ENCODE results near the gene RNPEPL1.
"Not testable (repeated sequence)": the region's sequence is repeated elsewhere in the genome, so short reads cannot be mapped to it uniquely, and the experiment has no call there.

The RNPEPL1 gene

GRCh38 chr2:240538031-240538780 lies 30.1 kb upstream of the RNPEPL1 start:
- in situ Hi-C loops (cut with HindIII; ENCODE audit: low sequenced_read_pairs): no loop called here

DNA sequence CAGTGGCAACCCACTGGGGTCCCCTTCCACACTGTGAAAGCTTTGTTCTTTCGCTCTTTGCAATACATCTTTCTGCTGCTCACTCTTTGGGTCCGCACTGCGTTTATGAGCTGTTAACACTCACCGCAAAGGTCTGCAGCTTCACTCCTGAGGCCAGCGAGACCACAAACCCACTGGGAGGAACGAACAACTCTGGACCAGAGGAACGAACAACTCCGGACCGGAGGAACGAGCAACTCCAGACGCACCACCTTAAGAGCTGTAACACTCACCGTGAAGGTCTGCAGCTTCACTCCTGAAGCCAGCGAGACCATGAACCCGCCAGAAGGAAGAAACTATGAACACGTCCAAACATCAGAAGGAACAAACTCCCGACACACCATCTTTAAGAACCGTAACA lies 29.2 kb upstream of the RNPEPL1 start:
- in situ Hi-C loops (cut with HindIII; ENCODE audit: low sequenced_read_pairs): not testable (repeated sequence)

DNA sequence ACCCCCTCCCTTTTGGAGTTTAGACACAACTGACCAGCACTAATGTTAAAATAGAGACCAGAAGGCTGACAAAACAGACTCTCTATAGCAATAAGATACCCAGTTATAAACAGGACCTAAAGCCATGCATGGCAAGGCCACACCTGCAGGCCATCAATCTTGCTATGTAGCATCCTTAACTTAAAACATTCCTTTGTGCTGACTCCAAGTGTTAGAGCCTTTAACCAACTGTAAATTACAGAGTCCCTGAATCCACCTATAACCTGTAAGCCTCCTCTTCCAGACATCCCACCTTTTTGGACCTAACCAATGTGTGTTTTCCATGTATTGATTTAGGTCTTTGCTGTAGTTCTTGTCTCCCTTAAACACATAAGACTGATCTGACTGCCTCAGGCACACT lies 28.4 kb upstream of the RNPEPL1 start:
- in situ Hi-C loops (cut with HindIII; ENCODE audit: low sequenced_read_pairs): no loop called here

DNA sequence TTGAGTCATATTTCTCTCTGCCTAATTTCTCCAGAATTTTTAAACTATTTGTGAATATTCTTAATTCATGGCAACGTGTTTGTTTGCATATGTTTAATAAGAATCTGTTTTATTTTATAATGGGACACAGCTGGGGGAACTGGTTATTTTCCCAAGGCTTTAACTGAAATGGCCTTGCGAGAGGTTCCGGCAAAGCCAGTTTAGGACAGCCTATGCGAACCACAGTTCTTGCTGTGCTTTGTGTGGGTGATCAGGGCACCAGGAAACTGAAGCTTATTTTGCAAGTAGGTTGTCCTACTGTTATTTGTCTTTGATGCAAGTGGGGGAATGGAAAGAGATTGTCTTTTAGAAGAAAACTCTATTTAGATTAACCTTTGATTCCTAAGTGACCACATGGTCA lies 17.0 kb upstream of the RNPEPL1 start:
- in situ Hi-C loops (cut with HindIII; ENCODE audit: low sequenced_read_pairs): no loop called here

DNA sequence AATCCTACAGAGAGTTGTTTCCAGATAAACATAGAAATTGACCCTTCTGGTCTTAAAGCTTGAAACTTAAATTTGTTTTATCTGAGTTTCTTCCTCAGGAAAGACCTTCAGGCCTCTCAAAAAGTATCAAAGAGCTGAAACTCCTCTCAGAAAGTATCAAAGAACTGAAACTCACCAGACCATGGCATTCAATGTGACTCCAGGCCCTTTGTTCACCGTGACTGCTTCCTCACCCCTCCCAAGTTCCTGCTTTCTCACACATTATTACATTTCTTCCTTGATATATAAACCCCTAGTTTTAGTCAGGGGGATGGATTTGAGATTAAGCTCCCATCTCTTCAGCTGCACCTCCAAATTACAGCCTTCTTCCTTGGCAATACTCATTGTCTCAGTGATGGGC lies 16.5 kb upstream of the RNPEPL1 start:
- in situ Hi-C loops (cut with HindIII; ENCODE audit: low sequenced_read_pairs): no loop called here

DNA sequence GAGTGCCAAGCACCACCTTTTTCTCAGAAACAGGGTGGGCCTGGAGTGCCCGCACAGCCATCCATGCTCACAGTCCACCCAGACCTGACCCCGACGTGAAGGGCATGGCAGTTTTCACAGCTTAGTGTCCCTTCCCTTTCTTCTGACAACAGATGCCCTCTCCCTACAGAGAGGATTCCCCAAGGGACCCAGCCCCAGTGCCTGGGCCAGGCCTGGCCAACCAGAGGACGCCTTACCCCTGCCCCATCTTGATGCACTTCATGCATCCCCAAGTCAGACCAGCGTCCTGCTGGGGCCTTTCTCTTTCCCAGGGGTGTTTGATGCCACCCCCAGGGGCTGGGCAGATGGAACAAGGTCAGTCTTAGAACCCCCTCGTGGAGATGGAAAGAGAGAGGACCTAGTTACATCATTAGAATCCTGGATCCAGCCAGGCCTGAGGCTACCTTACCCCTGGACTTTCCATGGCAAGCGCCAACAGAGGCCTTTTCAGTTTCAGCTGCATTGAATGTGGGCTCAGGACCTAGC lies 14.3 kb upstream of the RNPEPL1 start:
- in situ Hi-C loops (cut with HindIII; ENCODE audit: low sequenced_read_pairs): no loop called here

DNA sequence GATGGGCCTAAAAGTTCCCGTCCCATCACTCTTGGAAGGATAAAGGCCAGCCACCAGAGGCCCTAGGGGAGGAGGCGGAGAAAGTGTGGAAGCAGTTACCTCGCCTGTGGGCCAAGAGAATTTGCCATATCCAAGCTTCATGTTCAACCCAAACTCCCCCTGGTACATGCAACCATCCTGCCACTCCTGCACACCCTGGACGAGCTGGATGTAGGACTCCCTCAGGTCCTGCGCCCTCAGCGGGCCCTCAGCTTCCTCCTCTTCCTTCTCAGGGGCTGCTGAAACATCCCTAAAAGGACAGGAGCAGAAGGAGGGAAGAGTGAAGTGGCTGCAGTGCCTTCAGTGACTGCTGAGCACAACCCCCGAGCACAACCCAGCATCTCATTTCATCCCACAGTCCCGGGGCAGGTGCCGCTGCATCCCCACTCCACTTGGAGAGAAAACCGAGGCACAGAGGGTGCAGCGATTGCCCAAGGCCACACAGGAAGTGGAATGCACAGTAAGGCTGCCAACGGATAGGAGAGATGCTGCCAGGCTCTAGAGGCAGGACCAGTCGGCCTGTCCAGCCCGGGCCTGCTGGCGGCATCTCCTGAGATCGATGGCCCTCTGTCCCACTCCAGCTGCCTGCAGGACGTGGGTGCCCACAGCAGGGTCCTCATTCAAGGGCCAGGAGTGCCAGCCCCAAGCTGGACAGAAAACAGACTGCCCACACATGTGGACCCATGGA lies 13.4 kb upstream of the RNPEPL1 start:
- in situ Hi-C loops (cut with HindIII; ENCODE audit: low sequenced_read_pairs): no loop called here

DNA sequence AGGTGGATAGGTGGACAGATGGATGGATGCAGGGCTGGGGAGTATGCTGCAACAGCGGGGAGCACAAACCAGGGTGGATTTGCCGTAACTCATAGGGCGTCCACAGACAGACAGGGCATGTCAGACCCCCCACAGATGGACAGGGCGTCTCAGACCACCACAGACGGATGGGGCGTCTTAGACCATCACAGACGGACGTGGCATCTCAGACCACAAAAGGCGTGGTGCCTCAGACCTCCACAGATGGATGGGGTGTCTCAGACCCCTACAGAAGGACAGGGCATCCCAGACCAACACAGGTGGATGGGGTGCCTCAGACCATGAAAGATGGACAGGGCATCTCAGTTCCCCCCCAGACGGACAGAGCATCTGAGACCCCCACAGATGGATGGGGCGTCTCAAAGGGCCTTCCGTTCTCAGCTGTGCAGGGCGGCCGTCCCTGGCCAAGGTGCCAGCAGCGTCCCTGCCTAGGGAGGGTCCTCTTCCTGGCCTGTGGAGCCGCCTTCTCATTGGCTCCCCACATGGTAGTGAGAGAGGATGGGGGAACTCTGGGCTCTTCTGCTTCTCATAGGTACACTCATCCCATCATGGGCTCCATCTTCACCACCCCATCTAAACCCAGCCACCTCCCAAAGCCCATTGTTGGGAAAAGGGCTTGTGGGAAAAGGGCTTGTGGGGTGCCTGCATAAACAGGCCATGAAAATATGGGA lies 12.6 kb upstream of the RNPEPL1 start:
- in situ Hi-C loops (cut with HindIII; ENCODE audit: low sequenced_read_pairs): no loop called here

DNA sequence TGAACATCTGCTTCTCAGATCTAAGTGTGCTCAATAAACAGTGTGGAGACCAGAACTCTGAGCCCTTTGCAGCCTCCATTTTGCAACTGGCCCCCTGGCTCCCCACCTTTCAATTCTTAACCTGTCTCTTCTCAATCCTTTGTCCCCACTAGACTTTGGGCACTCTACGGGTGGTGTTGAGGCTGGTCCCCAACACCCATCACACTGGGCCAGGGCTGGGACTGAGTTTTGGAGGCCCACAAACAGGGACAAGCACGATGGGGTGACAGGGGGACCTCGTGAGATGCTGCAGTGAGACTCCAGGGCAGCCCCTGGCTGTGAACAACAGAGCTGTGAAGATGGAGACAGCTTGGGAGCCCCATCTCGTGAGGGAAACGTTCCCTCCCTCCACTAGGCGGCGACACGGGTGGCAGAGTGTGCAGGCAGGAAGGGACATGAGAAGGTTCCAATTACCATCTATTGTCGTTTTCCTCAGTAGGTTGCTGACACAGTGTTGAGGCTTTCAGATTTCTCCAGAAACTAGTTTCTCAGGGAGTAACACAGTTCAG lies 11.7 kb upstream of the RNPEPL1 start:
- in situ Hi-C loops (cut with HindIII; ENCODE audit: low sequenced_read_pairs): no loop called here

GRCh38 chr2:240557101-240557751 lies 11.1 kb upstream of the RNPEPL1 start:
- in situ Hi-C loops (cut with HindIII; ENCODE audit: low sequenced_read_pairs): no loop called here

GRCh38 chr2:240557808-240558207 lies 10.5 kb upstream of the RNPEPL1 start, which contains the start of gene ANKMY1:
Gene ANKMY1 (minus strand): TSS chr2:240557988. CDS start chr2:240557335, 653 bp downstream.
- in situ Hi-C loops (cut with HindIII; ENCODE audit: low sequenced_read_pairs): no loop called here

GRCh38 chr2:240558236-240558761 lies 10.0 kb upstream of the RNPEPL1 start:
- in situ Hi-C loops (cut with HindIII; ENCODE audit: low sequenced_read_pairs): no loop called here

DNA sequence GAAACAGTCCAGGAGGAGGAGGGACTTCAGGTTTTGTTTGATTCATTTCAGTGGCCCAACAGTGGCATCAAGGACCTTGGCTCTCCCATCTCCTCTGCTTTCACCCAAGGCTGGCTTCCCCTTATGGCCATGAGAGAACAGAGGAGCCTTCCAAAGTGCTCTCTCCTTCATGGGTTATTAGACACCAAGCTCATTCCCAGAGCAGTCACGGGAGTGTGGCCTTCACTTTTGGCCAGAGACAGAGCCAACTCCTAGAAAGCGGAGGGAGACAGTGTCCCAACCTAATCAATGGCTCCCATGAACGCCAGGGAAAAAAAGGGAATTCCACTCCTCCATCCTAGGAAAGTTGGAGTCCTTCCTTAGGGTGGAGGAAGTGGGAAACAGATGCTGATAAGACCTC lies 9.0 kb upstream of the RNPEPL1 start:
- in situ Hi-C loops (cut with HindIII; ENCODE audit: low sequenced_read_pairs): no loop called here

GRCh38 chr2:240560084-240560479 lies 8.2 kb upstream of the RNPEPL1 start, which contains the start of gene DUSP28:
Gene DUSP28 (plus strand): TSS chr2:240560357. CDS start chr2:240560685, 328 bp downstream.
- in situ Hi-C loops (cut with HindIII; ENCODE audit: low sequenced_read_pairs): no loop called here

- in situ Hi-C loops (cut with HindIII; ENCODE audit: low sequenced_read_pairs): no loop called here
Observed at GRCh38 chr2:240560480-240561324, 7.6 kb upstream of the RNPEPL1 start.

DNA sequence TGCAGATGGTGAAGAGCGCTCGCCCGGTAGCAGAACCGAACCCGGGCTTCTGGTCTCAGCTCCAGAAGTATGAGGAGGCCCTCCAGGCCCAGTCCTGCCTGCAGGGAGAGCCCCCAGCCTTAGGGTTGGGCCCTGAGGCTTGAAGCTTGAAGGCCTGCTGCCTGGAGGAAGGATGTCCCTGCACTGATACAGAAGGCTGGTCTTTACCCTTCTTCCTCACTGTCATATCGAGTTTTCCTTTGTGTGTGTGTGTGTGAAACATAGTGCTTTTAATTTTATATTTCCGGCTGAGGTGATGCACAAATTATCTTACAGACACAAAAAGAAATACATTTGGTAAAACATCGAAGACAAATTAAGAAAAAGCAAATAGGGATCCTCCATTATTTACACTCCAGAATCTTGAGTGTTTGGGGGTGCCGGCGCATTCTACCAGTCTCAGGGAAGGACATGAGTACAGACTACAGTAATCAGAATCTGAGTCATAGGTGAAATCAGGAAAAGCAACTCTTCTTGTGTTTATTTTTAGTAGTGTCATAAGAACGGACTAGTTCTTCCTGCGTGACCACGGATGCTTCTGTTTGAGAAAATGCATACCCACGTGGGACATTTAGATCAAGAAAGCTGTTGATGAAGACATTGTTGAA lies 6.8 kb upstream of the RNPEPL1 start:
- in situ Hi-C loops (cut with HindIII; ENCODE audit: low sequenced_read_pairs): no loop called here

DNA sequence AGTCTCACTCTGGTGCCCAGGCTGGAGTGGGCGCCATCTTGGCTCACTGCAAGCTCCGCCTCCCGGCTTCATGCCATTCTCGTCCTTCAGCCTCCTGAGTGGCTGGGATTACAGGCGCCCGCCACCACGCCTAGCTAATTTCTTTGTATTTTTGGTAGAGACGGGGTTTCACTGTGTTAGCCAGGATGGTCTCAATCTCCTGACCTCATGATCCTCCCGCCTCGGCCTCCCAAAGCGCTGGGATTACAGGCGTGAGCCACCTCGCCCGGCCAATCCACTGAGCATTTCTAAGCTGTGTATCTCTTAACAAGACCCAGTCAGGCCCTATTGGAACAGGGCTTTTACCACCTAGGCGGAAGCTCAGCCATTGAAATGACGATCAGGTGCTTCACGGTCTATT lies 5.1 kb upstream of the RNPEPL1 start:
- in situ Hi-C loops (cut with HindIII; ENCODE audit: low sequenced_read_pairs): not testable (repeated sequence)

DNA sequence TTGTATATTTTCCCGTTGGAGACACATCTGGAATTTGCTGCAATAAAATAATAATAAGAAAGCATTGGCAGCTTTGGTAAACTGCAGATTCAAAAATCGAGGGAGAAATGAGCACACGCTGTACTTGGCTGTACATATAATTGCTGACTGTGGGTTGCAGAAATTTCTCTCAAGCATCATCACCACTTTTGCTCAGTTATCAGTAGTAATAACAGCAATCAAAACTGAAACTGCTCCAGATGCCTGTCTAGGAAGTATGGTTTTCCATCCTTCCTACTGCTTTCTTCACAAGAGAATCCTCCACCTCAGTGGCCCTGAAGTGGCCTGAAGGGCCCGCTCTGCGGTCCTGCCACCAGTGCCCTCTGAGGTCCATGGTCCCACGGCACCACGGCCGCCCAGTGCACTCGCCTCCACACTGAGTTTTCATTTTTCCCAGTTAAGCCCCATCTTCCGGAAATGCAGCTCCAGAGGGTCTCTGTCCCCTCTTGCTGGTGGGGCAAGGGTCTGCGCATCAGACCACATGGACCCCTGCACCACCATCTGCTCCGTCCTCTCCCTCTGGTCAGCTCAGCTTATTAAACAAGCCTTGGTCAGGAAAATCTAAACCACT lies 4.2 kb upstream of the RNPEPL1 start:
- in situ Hi-C loops (cut with HindIII; ENCODE audit: low sequenced_read_pairs): no loop called here

All from DLD1 (cell line).